HepG2 (cell line): ENCODE measurements around the gene KIF22. TPM values are rescaled to one million over a fixed set of nuclear protein-coding genes. Genes with fewer than 3 reads are reported as not detected.

ENCODE experiments used
- CBX2 ChIP-seq, 2 experiments: fragments of 200-600 bp in 1 of 2; sonication (generic); formaldehyde crosslinking in 1 of 2; IDR thresholded peaks; 2 replicates each; pipeline versions ENCODE4 v1.7.0 to v1.8.1; 2018 to 2022; ENCODE audit warnings: low read depth in 2 of 2, low read length in 1 of 2, mild to moderate bottlenecking in 1 of 2, missing genetic modification reagents in 1 of 2
- FOXP1 ChIP-seq, 2 experiments: fragments of 450-650 bp in 1 of 2; IDR thresholded peaks; 2 replicates each; pipeline ENCODE4 v1.6.1; 2017 to 2018; ENCODE audit warnings: antibody characterized with exemption in 1 of 2
- GABPB1 ChIP-seq: IDR thresholded peaks from 2 replicates; pipeline ENCODE4 v1.6.1; 2016; ENCODE audit warnings: mild to moderate bottlenecking, missing genetic modification reagents, moderate library complexity, missing compliant biosample characterization
- HBP1 ChIP-seq: IDR thresholded peaks from 2 replicates; pipeline ENCODE4 v1.6.1; 2016; ENCODE audit warnings: low read depth, control low read depth
- HDAC6 ChIP-seq: fragments of 200-600 bp; sonication (generic); IDR thresholded peaks from 2 replicates; pipeline ENCODE4 v1.7.0; 2017; ENCODE audit warnings: mild to moderate bottlenecking, antibody characterized with exemption, low read length, low read depth
- IRF2 ChIP-seq: IDR thresholded peaks from 2 replicates; pipeline ENCODE4 v1.6.1; 2018; ENCODE audit warnings: missing genetic modification reagents, missing compliant biosample characterization
- KAT2B ChIP-seq: fragments of 150-350 bp; IDR thresholded peaks from 2 replicates; pipeline ENCODE4 v1.6.1; 2014; ENCODE audit warnings: low read depth, low read length, borderline replicate concordance
- MAFF ChIP-seq: IDR thresholded peaks from 2 replicates; pipeline ENCODE4 v1.6.1; 2011; ENCODE audit warnings: low read depth, low read length, improper control_type of control experiment
- NCOA5 ChIP-seq: sonication (generic); formaldehyde crosslinking; IDR thresholded peaks from 2 replicates; pipeline ENCODE4 v1.4.0; 2020; ENCODE audit warnings: missing genetic modification reagents
- PAF1 ChIP-seq: IDR thresholded peaks from 2 replicates; pipeline ENCODE4 v1.6.1; 2016; ENCODE audit warnings: missing genetic modification reagents, missing compliant biosample characterization
- PAXIP1 ChIP-seq: sonication (generic); formaldehyde crosslinking; conservative IDR thresholded peaks from 2 replicates; pipeline ENCODE4 v1.4.0; 2020; ENCODE audit warnings: mild to moderate bottlenecking, missing genetic modification reagents, moderate library complexity
- TIGD3 ChIP-seq: sonication (generic); formaldehyde crosslinking; IDR thresholded peaks from 2 replicates; pipeline ENCODE4 v1.5.1; 2020; ENCODE audit warnings: mild to moderate bottlenecking, missing genetic modification reagents, borderline replicate concordance
- TMF1 ChIP-seq: sonication (generic); formaldehyde crosslinking; IDR thresholded peaks from 2 replicates; pipeline ENCODE4 v1.8.1; 2022; ENCODE audit warnings: low read depth, missing genetic modification reagents
- TSC22D2 ChIP-seq: sonication (generic); formaldehyde crosslinking; IDR thresholded peaks from 2 replicates; pipeline ENCODE4 v1.5.1; 2020; ENCODE audit warnings: missing genetic modification reagents, mild to moderate bottlenecking, borderline replicate concordance
- ZFY ChIP-seq: sonication (generic); formaldehyde crosslinking; IDR thresholded peaks from 2 replicates; pipeline ENCODE4 v1.4.0; 2020; ENCODE audit warnings: missing genetic modification reagents
- ZNF263 ChIP-seq: sonication (generic); formaldehyde crosslinking; IDR thresholded peaks from 2 replicates; pipeline ENCODE4 v1.4.0; 2020; ENCODE audit warnings: missing genetic modification reagents
- ZNF468 ChIP-seq: sonication (generic); formaldehyde crosslinking; IDR thresholded peaks from 2 replicates; pipeline ENCODE4 v1.8.0; 2022; ENCODE audit warnings: mild to moderate bottlenecking, moderate library complexity, missing genetic modification reagents
- ZNF614 ChIP-seq: IDR thresholded peaks from 2 replicates; pipeline ENCODE4 v1.6.1; 2018; ENCODE audit warnings: missing biosample characterization, missing genetic modification reagents, inconsistent platforms, borderline replicate concordance
- ZNF703 ChIP-seq: sonication (generic); formaldehyde crosslinking; IDR thresholded peaks from 2 replicates; pipeline ENCODE4 v1.5.1; 2020; ENCODE audit warnings: missing genetic modification reagents, mild to moderate bottlenecking, moderate library complexity, borderline replicate concordance
- ZNF839 ChIP-seq: sonication (generic); formaldehyde crosslinking; IDR thresholded peaks from 2 replicates; pipeline ENCODE4 v1.4.0; 2020; ENCODE audit warnings: missing genetic modification reagents, mild to moderate bottlenecking, borderline replicate concordance
- polyA plus RNA-seq, 8 experiments: library from polyadenylated mRNA; depleted of rRNA in 3 of 8; stranded (reverse) in 7 of 8; unstranded in 1 of 8; fragments of >200 nt; fragmentation: Illumina TruSeq in 4 of 8; extraction: Trizol in 4 of 8; gene quantifications; 2 replicates each; pipeline versions ENCODE4 v1.2.1 to v1.2.3, GENCODE V29; 2011 to 2016; ENCODE audit warnings: low read depth in 4 of 8, missing spikeins in 1 of 8, mixed read lengths in 1 of 8; ENCODE audit not compliant: insufficient read depth in 1 of 8
- total RNA-seq, 5 experiments: library from RNA; depleted of rRNA; stranded (reverse); fragments of >200 nt; fragmentation: Illumina TruSeq; extraction: Trizol; gene quantifications; 2 replicates each; pipeline ENCODE4 v1.2.3, GENCODE V29; 2016; ENCODE audit warnings: low read depth in 1 of 5

The KIF22 gene
- total and polyA plus RNA-seq, 2 of the 13 experiments (the other 11 are each of a cell fraction or from before 2014, with no cell fraction given) = 95.8 to 118 TPM

GRCh38 chr16:29812754-29813643 lies 22.4 kb downstream of the KIF22 start (continued):
- no peak for TF ChIP-seq TSC22D2 (CRISPR knock-in tag)
- TF ChIP-seq ZNF468 (CRISPR knock-in tag) = no peak
- no peak for TF ChIP-seq TMF1 (CRISPR knock-in tag)
- TF ChIP-seq ZNF614 (CRISPR knock-in tag) = no peak
- 0 out of 2 replicates have a peak, but pooled peaks have one; percentile 16 for TF ChIP-seq ZNF263 (CRISPR knock-in tag)
- TF ChIP-seq PAF1 = no peak
- no peak for TF ChIP-seq KAT2B
- TF ChIP-seq IRF2 (CRISPR knock-in tag) = no peak
- TF ChIP-seq HBP1 (CRISPR knock-in tag) = no peak
- 0 out of 2 replicates have a peak, but pooled peaks have one; percentile 23 for TF ChIP-seq ZNF703 (CRISPR knock-in tag)
- TF ChIP-seq FOXP1 (IDR thresholded peaks at IDR 0.05) = no peak
- no peak for TF ChIP-seq FOXP1 (CRISPR knock-in tag; IDR thresholded peaks at IDR 0.05)
- TF ChIP-seq TIGD3 (CRISPR knock-in tag) = 0 out of 2 replicates have a peak, but pooled peaks have one; percentile 11
- TF ChIP-seq NCOA5 (CRISPR knock-in tag) = no peak
- no peak for TF ChIP-seq MAFF
- TF ChIP-seq HDAC6 = no peak
- no peak for TF ChIP-seq PAXIP1 (CRISPR knock-in tag)
- peak; percentile 6; the same call in 1 of the 2 replicates for TF ChIP-seq GABPB1 (CRISPR knock-in tag)
- TF ChIP-seq ZFY = peak; percentile 9; the same call in 1 of the 2 replicates
- no peak for TF ChIP-seq CBX2 (IDR thresholded peaks at IDR 0.05; ENCODE audit: low read depth, low read length)
- TF ChIP-seq CBX2 (CRISPR knock-in tag; IDR thresholded peaks at IDR 0.05; ENCODE audit: low read depth) = no peak
- 0 out of 2 replicates have a peak, but pooled peaks have one; percentile 38 for TF ChIP-seq ZNF839
